Measurements from ENCODE around the gene RAD51B.

Gene RAD51B

DNA sequence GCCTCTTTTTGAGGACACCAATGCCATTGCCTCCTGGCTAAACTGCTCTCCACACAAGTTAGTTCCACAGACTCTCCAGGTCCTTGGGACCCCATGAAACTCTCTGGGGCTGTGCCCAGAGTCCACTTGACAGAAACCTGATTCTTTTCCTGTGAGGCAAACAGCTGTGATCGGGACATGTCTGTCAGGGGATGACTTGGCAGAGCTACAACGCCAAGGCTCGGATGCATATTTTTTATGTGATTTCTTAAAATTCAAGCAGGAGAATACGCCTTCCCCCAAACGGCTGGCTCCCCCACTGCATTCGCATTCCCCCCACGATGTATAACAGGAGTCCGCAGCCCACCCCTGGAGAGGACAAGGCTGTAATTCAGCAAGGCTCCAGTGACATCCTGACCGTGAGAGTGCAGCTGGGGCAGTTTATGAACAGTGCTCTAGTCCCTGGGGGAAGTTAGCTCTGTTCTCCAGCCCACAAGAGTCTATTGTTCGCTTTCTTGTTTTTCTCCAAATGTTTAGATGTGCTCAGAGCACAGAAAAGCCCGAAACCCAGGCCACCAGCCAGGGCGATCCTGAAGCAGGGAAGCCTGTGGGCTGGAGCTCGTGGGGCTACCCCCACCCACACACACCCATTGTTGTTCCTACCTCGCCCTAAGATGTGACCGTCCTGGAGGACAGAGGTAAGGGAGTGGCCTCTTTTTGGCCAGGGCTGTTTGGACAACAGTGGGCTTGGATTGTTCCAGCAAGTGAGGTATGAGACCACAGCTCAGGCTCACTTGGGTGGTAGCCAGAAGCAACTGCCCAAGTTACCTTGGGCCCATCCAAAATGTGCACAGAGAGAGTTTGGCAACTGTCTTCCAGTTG is 813.8 kb downstream of the RAD51B start:
- DNase-seq (ENCODE audit: insufficient read length, low spot score) (no peak), FAIRE-seq (no peak)
- TF ChIP-seq, protein P1, sequence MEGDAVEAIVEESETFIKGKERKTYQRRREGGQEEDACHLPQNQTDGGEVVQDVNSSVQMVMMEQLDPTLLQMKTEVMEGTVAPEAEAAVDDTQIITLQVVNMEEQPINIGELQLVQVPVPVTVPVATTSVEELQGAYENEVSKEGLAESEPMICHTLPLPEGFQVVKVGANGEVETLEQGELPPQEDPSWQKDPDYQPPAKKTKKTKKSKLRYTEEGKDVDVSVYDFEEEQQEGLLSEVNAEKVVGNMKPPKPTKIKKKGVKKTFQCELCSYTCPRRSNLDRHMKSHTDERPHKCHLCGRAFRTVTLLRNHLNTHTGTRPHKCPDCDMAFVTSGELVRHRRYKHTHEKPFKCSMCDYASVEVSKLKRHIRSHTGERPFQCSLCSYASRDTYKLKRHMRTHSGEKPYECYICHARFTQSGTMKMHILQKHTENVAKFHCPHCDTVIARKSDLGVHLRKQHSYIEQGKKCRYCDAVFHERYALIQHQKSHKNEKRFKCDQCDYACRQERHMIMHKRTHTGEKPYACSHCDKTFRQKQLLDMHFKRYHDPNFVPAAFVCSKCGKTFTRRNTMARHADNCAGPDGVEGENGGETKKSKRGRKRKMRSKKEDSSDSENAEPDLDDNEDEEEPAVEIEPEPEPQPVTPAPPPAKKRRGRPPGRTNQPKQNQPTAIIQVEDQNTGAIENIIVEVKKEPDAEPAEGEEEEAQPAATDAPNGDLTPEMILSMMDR (IDR thresholded peaks at IDR 0.05; ENCODE audit: insufficient read depth, missing control alignments), result no peak

DNA sequence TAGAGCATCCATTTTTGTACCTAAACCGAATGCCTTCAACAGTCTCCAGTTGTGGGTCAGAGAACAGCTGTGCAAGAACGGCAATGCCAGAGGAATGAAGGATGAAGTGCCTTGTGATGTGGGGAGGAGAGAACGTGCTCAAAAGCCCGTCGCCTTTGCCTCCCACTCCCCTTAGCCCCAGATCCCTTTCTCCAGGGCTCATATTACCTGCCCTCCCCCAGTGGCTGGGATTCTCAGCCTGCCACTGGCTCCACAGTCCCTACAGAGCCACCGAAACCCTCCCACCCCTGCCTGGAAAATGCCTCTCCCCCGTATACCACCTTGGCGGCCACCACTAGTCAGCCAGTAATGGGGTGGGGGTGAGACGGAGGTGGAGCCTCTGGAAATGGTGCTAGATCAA is 814.8 kb downstream of the RAD51B start:
- FAIRE-seq, result no peak
- TF ChIP-seq, protein P1 (IDR thresholded peaks at IDR 0.05; ENCODE audit: insufficient read depth, missing control alignments), result no peak
- DNase-seq (ENCODE audit: insufficient read length, low spot score), result no peak

DNA sequence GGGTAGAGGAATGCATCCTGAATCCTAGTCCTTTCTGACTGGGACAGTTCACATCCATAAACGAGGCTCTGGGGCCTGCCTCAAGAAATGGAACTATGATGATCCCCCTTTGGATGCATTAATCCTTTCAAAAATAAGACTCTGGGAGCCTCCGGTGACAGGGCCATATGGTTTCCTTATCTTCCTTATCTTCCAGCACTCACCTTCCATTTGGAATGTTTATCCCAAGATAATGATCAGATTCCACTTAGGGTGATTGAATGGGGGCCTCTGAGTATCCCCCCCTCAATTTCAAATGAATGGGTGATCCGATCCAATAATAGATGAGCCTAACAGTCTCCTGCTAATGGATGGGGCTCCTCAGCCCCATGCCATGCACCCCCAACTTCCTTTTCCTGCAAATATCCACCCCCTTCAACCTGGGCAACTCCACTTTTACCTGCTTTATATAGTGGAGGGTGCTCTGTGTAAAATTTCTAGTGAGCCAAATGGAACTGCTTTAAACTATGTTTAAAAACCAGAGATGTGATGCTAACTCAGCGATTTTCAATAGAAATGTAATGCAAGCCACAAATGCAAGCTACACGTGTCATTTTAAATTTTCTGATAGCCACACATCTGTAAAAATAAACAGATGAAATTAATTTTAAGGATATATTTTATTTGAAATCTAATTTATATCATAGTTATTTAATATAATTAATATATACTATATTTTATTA is 815.5 kb downstream of the RAD51B start:
- TF ChIP-seq, protein P1 (IDR thresholded peaks at IDR 0.05; ENCODE audit: insufficient read depth, missing control alignments), result no peak
- no peak for FAIRE-seq
- no peak for DNase-seq (ENCODE audit: insufficient read length, low spot score)

DNA sequence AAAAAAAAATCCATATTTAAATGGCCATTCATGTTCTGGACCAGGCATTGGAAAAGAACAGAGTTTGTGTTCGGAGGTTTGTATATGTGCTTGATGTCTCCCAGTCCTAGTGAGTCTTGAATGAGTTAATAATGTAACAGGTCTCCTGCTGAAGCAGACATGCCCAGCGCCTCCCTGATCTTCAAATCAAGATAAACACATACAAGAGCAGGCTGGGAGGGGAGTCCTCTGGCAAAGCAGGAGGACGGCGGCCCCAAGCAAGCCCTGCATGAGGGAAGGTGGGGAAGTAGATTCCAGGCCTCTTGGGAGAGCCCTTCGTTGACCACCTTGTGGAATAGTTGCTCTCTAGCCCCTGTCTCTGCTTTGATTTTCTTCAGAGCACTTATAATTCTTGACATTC is 817.0 kb downstream of the RAD51B start:
- no peak for DNase-seq (ENCODE audit: insufficient read length, low spot score)
- TF ChIP-seq, protein P1 (IDR thresholded peaks at IDR 0.05; ENCODE audit: insufficient read depth, missing control alignments), result no peak
- FAIRE-seq, result no peak

DNA sequence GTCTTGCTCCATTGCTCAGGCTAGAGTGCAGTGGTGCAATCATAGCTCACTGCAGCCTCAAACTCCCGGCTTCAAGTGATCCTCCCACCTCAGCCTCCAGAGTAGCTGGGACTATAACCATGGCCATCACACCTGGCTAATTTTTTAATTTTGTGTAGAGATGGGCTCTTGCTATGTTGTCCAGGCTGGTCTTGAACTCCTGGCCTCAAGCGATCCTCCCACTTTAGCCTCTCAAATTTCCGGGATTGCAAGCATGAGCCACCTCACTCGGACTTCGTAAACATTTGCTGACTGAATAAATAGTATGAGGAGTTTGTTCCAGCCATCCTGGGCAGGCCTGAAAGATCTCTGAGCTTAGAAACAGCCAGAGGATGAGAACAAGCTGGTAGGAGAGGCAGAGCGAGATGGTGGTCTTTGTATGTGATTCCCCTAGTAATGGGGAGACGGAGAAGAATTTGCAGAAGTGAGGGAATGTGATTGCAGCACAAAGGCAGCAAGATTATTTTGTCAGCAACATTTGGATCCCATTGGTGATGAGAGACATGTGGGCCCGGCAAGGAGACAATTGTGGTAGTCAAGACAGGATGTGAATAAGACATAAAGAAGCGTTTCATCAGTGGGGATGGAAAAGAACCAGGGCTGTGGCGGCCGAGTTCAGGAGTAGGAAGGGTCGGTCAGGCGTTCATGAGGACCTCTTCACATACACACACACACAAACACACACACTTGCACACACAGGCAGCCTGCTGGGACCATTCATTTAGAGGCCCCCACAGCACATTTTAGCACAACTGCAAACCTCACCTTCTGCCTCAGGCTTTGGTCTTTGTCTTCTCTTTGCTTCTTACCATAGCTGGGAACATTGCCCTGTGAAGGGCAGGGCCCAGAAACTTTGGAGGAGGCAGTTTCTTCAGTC is 817.8 kb downstream of the RAD51B start:
- FAIRE-seq, result no peak
- TF ChIP-seq, protein P1 (IDR thresholded peaks at IDR 0.05; ENCODE audit: insufficient read depth, missing control alignments), result no peak
- DNase-seq (ENCODE audit: insufficient read length, low spot score), result no peak

DNA sequence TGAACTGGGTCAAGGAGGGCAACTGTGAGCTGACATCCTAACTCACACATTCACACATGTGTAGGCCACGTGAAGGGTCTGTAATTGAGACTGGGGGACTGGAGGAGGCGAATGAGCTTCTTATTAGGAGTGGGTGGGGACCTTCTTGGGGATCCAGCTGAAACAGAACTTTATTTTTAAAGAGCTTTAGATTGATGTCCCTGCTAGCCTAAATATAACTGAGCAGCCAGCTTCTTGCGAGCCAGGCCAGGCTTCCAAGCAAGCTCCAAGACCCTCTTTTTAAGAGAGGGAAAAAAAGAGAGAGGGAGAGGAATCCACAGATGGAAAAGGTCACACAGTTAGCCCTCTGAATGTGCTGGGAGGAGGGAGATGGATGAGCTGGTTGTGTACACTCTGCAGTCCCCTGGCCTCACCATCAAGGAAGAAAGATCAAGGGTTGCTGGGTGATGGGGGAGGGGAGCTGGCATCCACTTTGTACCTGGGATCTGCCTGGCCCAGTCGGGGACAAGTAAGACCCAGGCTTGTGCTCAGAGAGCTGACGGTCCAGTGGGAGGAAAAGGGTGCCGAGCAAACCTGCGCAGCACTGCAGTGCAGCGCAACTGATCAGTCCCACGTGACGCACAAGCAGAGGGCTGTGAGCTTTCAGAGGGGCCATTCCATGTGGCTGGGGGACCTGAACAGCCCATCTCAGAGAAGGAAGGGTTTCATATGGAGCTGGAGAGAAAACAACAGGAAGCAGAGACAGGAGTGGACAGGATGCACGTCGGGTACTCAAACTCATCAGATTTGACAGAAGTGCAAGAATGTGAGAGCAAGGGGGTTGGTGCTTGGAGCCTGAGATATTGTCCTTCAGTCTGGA is 818.8 kb downstream of the RAD51B start:
- FAIRE-seq, result no peak
- DNase-seq (ENCODE audit: insufficient read length, low spot score), result no peak
- TF ChIP-seq, protein P1 (IDR thresholded peaks at IDR 0.05; ENCODE audit: insufficient read depth, missing control alignments), result no peak
